Esophagus squamous epithelium (tissue), 5 donors: ENCODE results near the gene CHID1. TPM values are rescaled to one million over a fixed set of nuclear protein-coding genes. Genes with fewer than 3 reads are reported as not detected.

Experiments
- DNase-seq: peaks from one replicate; lab custom pipeline; 2025; lab: John Stamatoyannopoulos, UW
- H3K27ac ChIP-seq, 4 donors: fragments of 200-600 bp; sonication (generic); one replicate each; pipeline ENCODE4 v1.5.1; 2016 to 2019; ENCODE audit warnings: mild to moderate bottlenecking in 1 of 4
- H3K27me3 ChIP-seq, 4 donors: fragments of 200-600 bp; sonication (generic); 1 replicate in 3 of 4; 2 replicates in 1 of 4; pipeline versions ENCODE4 v1.5.1 to v1.6.0; 2017 to 2021; ENCODE audit warnings: antibody characterized with exemption in 1 of 4
- H3K36me3 ChIP-seq, 3 donors: fragments of 200-600 bp; sonication (generic); one replicate each; pipeline ENCODE4 v1.5.1; 2016 to 2019
- H3K4me1 ChIP-seq, 3 donors: fragments of 200-600 bp; sonication (generic); one replicate each; pipeline ENCODE4 v1.5.1; 2017 to 2019
- H3K4me3 ChIP-seq, 4 donors: fragments of 200-600 bp; sonication (generic); 1 replicate in 3 of 4; 2 replicates in 1 of 4; pipeline ENCODE4 v1.5.1; 2016 to 2019; ENCODE audit warnings: mild to moderate bottlenecking in 2 of 4, moderate library complexity in 1 of 4
- H3K9me3 ChIP-seq, 3 donors: fragments of 200-600 bp; sonication (generic); one replicate each; pipeline ENCODE4 v1.5.1; 2016 to 2019
- POLR2A ChIP-seq, 4 donors: fragments of 450-650 bp; IDR thresholded peaks; one replicate each; pipeline ENCODE4 v1.6.1; 2017; ENCODE audit warnings: antibody characterized with exemption in 4 of 4, mild to moderate bottlenecking in 4 of 4, moderate library complexity in 3 of 4
- WGBS, 2 donors: methylation state at CpG; one replicate each; pipeline ENCODE4 v1.1.5; 2018; 5-methylcytosine and 5-hydroxymethylcytosine counted together
- intact Hi-C: fragments of 100-400 bp; cut with DNase I; formaldehyde crosslinking; loops from one replicate; pipeline ENCODE4 v1.15.0; 2022
- total RNA-seq, 4 donors: library from RNA; depleted of rRNA; stranded (reverse); fragments of >200 nt; gene quantifications; one replicate each; pipeline ENCODE4 v1.1.0, GENCODE V29; 2016
- TF ChIP-seq, protein P1 (sequence below), 6 experiments: fragments of 450-650 bp in 4 of 6; fragments of 200-600 bp in 2 of 6; sonication (generic) in 2 of 6; IDR thresholded peaks; one replicate each; pipeline ENCODE4 v1.5.1; 2016 to 2019; ENCODE audit warnings: antibody characterized with exemption in 6 of 6, mild to moderate bottlenecking in 4 of 6, moderate library complexity in 4 of 6
- donor health status: DM: yes; HTN: yes; CAD: no.

Gene CHID1
- total RNA-seq, 4 donors from 2014 or later = 58.2 to 63.4 (median 61.3) TPM

DNA sequence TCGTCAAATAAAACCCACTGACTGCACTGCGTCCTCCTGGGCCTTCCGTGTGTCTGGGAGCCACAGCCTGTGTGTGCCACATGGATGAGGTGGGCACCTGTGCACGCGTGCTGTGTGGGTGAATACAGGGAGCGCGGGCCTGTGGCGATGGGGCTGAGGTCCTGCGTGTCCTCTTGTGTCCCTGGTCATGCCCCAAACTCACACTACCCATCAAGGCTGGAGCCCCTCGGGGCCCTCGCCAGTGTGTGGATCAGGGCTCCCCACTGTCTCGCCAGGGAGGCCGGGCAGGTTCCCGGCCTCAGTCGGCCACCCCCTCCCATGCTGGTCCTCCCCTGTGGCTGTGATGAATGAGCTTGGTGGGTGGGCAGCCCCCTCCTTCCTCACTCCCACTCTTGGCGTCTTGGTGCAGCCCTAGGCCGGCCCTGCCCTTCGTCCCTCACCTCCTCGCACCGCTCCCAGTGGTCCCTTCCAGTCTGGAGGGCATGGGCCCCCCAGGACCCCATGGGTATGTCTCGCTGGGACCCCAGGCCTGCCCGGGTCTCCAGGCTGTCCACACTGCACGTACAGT lies 78.6 kb downstream of the CHID1 start:
- peak overlapping the region; percentile 72 to 94 (median 90) for H3K27ac ChIP-seq
- 66% methylated on average over 12 of the region's 23 CpGs; no CpG with 5 or more reads in 1 of the 2 donors for WGBS, 2 donors
- H3K27me3 ChIP-seq = peaks cover 0 to 55% (median 7%) of the 10 kb centered on the region in 4 donors
- peaks cover 66 to 96% (median 68%) of the 10 kb centered on the region in 3 donors for H3K4me1 ChIP-seq
- intact Hi-C loops = no loop called here
- DNase-seq = no peak
- H3K9me3 ChIP-seq = no peaks in the 10 kb centered on the region
- TF ChIP-seq, protein P1, sequence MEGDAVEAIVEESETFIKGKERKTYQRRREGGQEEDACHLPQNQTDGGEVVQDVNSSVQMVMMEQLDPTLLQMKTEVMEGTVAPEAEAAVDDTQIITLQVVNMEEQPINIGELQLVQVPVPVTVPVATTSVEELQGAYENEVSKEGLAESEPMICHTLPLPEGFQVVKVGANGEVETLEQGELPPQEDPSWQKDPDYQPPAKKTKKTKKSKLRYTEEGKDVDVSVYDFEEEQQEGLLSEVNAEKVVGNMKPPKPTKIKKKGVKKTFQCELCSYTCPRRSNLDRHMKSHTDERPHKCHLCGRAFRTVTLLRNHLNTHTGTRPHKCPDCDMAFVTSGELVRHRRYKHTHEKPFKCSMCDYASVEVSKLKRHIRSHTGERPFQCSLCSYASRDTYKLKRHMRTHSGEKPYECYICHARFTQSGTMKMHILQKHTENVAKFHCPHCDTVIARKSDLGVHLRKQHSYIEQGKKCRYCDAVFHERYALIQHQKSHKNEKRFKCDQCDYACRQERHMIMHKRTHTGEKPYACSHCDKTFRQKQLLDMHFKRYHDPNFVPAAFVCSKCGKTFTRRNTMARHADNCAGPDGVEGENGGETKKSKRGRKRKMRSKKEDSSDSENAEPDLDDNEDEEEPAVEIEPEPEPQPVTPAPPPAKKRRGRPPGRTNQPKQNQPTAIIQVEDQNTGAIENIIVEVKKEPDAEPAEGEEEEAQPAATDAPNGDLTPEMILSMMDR (IDR thresholded peaks at IDR 0.05) = no peak
- no peak for TF ChIP-seq POLR2A (IDR thresholded peaks at IDR 0.05)
- H3K36me3 ChIP-seq = peaks cover 0 to 14% (median 2%) of the 10 kb centered on the region in 3 donors
- H3K4me3 ChIP-seq = peak overlapping the region; percentile 63 to 88 (median 73)

DNA sequence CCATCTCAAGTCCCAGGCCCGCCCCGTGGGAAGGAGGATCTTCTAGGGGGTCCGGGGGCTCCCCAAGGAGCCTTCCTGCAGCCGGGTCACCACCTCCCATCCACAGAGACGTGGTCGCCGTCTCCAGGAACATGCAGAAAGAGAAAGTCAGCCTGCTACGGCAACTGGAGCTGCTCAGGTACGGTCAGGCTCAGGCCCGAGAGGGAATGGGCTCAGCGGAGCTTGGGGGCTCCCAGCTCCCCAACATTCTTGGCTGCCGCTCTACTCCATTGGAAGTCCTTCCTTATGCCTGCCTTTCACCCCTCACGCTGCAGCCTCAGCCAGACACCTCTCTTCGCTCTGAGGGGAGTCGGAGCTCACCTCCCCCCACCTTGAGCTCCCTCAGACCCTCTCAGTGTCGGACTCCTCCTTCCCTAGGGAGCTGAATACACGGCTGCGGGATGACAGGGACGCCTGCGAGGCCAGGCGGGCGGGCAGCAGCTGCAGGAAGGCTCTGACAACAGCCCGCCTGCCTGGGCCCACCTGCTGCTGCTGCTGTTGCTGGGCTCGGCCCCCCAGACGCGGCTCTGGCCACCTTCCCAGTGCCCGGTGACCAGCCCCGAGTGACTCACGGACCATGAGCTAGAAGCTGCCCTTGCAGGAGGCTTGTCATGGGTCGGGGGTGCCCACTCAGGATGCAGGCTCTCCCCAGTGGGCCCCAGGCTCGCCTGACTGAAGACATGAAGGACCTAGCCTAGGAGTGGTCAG lies 79.3 kb downstream of the CHID1 start:
- WGBS, 2 donors = 51 to 60% methylated on average over 4 to 8 of the region's 31 CpGs
- Histone ChIP-seq H3K4me3 (peak overlapping the region; percentile 1 to 62 (median 44)), H3K36me3 (peaks cover 0 to 6% (median 0%) of the 10 kb centered on the region in 3 donors), H3K4me1 (peaks cover 73 to 97% (median 74%) of the 10 kb centered on the region in 3 donors), H3K27me3 (peaks cover 0 to 63% (median 7%) of the 10 kb centered on the region in 4 donors), H3K27ac (no peak overlapping the region), H3K9me3 (no peaks in the 10 kb centered on the region)
- no peak for DNase-seq
- intact Hi-C loops = no loop called here
- TF ChIP-seq POLR2A (IDR thresholded peaks at IDR 0.05) = no peak
- TF ChIP-seq, protein P1 (IDR thresholded peaks at IDR 0.05) = no peak

DNA sequence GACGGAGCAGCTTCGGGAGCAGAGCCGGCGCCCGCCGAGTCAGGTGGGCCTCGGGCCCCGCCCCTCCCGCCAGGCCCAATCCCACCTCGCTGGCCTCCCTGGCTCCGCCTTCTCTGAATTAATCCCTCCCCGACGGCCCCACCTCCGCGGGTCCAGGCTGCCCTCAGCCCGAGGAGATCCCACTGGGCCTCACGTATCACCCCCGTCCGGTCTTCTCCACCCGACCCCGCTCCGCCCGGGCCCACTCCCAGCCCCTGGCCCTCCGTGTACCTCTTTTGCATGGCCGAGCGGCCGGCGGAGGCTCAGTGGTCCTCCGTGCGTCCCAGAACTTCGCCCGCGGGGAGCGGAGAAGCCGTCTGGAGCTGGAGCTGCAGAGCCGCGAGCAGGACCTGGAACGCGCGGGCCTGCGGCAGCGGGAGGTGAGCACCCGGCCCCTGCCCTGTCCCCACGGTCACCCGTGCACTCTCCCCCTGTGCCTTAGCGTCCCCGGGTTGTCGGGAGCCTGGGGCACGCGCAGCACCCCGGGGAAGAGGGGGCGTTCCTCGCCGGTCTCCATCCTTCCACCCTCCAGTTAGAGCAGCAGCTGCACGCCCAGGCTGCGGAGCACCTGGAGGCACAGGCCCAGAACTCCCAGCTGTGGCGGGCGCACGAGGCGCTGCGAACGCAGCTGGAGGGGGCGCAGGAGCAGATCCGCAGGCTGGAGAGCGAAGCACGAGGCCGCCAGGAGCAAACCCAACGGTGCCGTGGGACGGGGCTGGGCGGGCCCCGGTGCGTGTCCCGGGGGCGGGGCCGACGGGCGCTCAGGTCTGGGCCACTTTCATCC lies 80.1 kb downstream of the CHID1 start:
- DNase-seq = no peak
- Histone ChIP-seq H3K9me3 (no peaks in the 10 kb centered on the region), H3K27ac (peak overlapping the region in 3 of 4 donors; percentile 65 to 80 (median 73))

DNA sequence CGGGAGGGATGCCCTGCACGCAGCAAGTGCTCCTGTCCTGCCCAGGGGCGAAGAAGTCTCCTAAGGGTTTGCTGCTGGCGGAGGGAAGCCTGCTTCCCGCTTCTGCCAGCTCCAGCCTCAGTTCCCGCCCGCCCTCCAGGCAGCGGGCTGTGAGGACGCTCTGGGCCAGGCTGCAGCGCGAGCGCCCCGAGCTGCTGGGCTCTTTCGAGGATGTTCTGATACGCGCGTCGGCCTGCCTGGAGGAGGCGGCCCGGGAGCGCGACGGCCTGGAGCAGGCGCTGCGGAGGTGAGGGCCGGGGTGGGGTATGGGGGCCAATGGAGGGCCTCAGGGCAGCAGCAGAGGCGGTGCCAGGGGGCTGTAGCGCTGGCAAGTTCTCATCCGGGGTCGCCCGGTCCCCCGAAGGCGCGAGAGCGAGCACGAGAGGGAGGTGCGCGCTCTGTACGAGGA lies 80.7 kb downstream of the CHID1 start:
- intact Hi-C loops = no loop called here
- no peaks in the 10 kb centered on the region for H3K9me3 ChIP-seq
- peak overlapping the region in 3 of 4 donors; percentile 65 to 80 (median 73) for H3K27ac ChIP-seq
- H3K36me3 ChIP-seq = peaks cover 0 to 13% (median 4%) of the 10 kb centered on the region in 3 donors
- H3K4me3 ChIP-seq = peak overlapping the region; percentile 1 to 62 (median 44)
- H3K4me1 ChIP-seq = peaks cover 69 to 98% (median 78%) of the 10 kb centered on the region in 3 donors
- H3K27me3 ChIP-seq = peaks cover 0 to 77% (median 7%) of the 10 kb centered on the region in 4 donors
- TF ChIP-seq, protein P1 (IDR thresholded peaks at IDR 0.05) = no peak
- peak in 2 of 4 donors; percentile 11 to 43 for TF ChIP-seq POLR2A (IDR thresholded peaks at IDR 0.05)
- DNase-seq = no peak
- 2% methylated on average over 10 of the region's 39 CpGs; no CpG with 5 or more reads in 1 of the 2 donors for WGBS, 2 donors

More for the DNA sequence above, 80.1 kb downstream of the CHID1 start:
- intact Hi-C loops = no loop called here
- H3K4me1 ChIP-seq = peaks cover 73 to 98% (median 79%) of the 10 kb centered on the region in 3 donors
- H3K36me3 ChIP-seq = peaks cover 0 to 6% (median 0%) of the 10 kb centered on the region in 3 donors
- peaks cover 0 to 71% (median 7%) of the 10 kb centered on the region in 4 donors for H3K27me3 ChIP-seq
- 0% methylated on average over 5 of the region's 78 CpGs; no CpG with 5 or more reads in 1 of the 2 donors for WGBS, 2 donors
- peak overlapping the region; percentile 1 to 62 (median 44) for H3K4me3 ChIP-seq
- TF ChIP-seq POLR2A (IDR thresholded peaks at IDR 0.05) = no peak
- TF ChIP-seq, protein P1 (IDR thresholded peaks at IDR 0.05) = no peak
